GM23338 (cell line): ENCODE results near the gene ZBTB45.

Experiments
- CTCF ChIP-seq, 2 experiments: fragments of 200-600 bp in 1 of 2; sonication (generic) in 1 of 2; conservative IDR thresholded peaks; 2 replicates each; pipeline versions ENCODE4 v1.5.1 to v1.6.1; 2016 to 2017; ENCODE audit warnings: antibody characterized with exemption in 2 of 2, low read depth in 2 of 2, mild to moderate bottlenecking in 2 of 2, moderate library complexity in 1 of 2
- JUNB ChIP-seq: IDR thresholded peaks from one replicate; pipeline ENCODE4 v1.6.1; 2016; ENCODE audit warnings: antibody characterized with exemption; ENCODE audit not compliant: unreplicated experiment
- POLR2AphosphoS5 ChIP-seq: IDR thresholded peaks from 2 replicates; pipeline ENCODE4 v1.6.1; 2016; ENCODE audit warnings: antibody characterized with exemption, low read depth

- TF ChIP-seq CTCF (conservative IDR thresholded peaks at IDR 0.05; ENCODE audit: low read depth in 2 of 2) (no peak), POLR2AphosphoS5 (no peak), JUNB (no peak)
These were observed 3.1 kb upstream of the ZBTB45 start for GRCh38 chr19:58522709-58523108.
